HCT116 (cell line): ENCODE data around the gene NHLRC1. TPM values are rescaled to one million over a fixed set of nuclear protein-coding genes. Genes with fewer than 3 reads are reported as not detected.
A peak's percentile ranks its signal among the peaks of the same experiment; 100 is the strongest.

ENCODE experiments used
- ATAC-seq: fragments of 200-7000 bp; cut with Tn5 transposase; 2 replicates; pipeline ENCODE4 v1.9.1; 2020; ENCODE audit warnings: mild to moderate bottlenecking, moderate library complexity
- BruUV-seq: library from RNA; stranded (reverse); fragments of 400-500 nt; replicated peaks from 2 replicates; lab custom pipeline; 2021; lab: Mats Ljungman, UMichigan
- CTCF ChIA-PET: fragments of 300-600 bp; sonication (Branson Sonifier 250); formaldehyde crosslinking; loops from one replicate; lab custom pipeline; 2021; ENCODE audit warnings: antibody characterized with exemption; lab: Charles Lee
- POLR2A ChIA-PET: fragments of 300-600, 350-600 bp; sonication (Branson Sonifier 250); formaldehyde crosslinking; loops from one replicate; lab custom pipeline; 2021; ENCODE audit warnings: antibody characterized with exemption; lab: Charles Lee
- RAD21 ChIA-PET, 2 experiments: fragments of 300-600 bp; sonication (Branson Sonifier 250); formaldehyde crosslinking; loops; one replicate each; lab custom pipeline; 2023; ENCODE audit warnings: low total read pairs in 2 of 2; ENCODE audit not compliant: uncharacterized antibody in 2 of 2, unreplicated experiment in 2 of 2, low non-redundant PET in 1 of 2; lab: Charles Lee
- DNase-seq: peaks from one replicate; pipeline ENCODE4 v3.0.0-alpha.2; 2010; ENCODE audit warnings: low read depth, low spot score
- H2AFZ ChIP-seq: fragments of 200-600 bp; shearing (Covaris generic), sonication (generic); 2 replicates; pipeline ENCODE4 v1.6.1; 2017; ENCODE audit warnings: low read depth, mixed run types, mixed read lengths, antibody characterized with exemption, low read length; ENCODE audit not compliant: poor library complexity, severe bottlenecking
- H3K27ac ChIP-seq: 2 replicates; pipeline ENCODE4 v1.5.1; 2012; ENCODE audit warnings: low read depth, low read length
- H3K27me3 ChIP-seq: fragments of 200-600 bp; sonication (generic); 2 replicates; pipeline ENCODE4 v1.6.1; 2016; ENCODE audit warnings: mixed run types, low read length, mixed read lengths; ENCODE audit not compliant: insufficient read depth
- H3K36me3 ChIP-seq, 2 experiments: fragments of 200-500 bp in 1 of 2; fragments of 200-600 bp in 1 of 2; sonication (Bioruptor generic) in 1 of 2; sonication (generic) in 1 of 2; 2 replicates each; pipeline versions ENCODE4 v1.5.1 to v1.6.1; 2014 to 2016; ENCODE audit warnings: low read length in 2 of 2, inconsistent platforms in 1 of 2, mixed read lengths in 1 of 2, mixed run types in 1 of 2; ENCODE audit not compliant: insufficient read depth in 2 of 2, control insufficient read depth in 1 of 2
- H3K4me1 ChIP-seq, 2 experiments: fragments of 200-600 bp in 1 of 2; sonication (generic) in 1 of 2; 2 replicates each; pipeline versions ENCODE4 v1.5.1 to v1.6.1; 2012 to 2017; ENCODE audit warnings: low read length in 2 of 2, inconsistent platforms in 1 of 2, mild to moderate bottlenecking in 1 of 2, mixed read lengths in 1 of 2, mixed run types in 1 of 2, moderate library complexity in 1 of 2; ENCODE audit not compliant: insufficient read depth in 2 of 2, control insufficient read depth in 1 of 2
- H3K4me2 ChIP-seq: fragments of 200-600 bp; sonication (generic); 2 replicates; pipeline ENCODE4 v1.6.1; 2017; ENCODE audit warnings: mixed run types, low read length, mixed read lengths
- H3K4me3 ChIP-seq, 2 experiments: fragments of 200-600 bp in 1 of 2; sonication (generic) in 1 of 2; replicated peaks in 1 of 2; 2 replicates each; pipeline ENCODE4 v1.5.1; 2011 to 2016; ENCODE audit warnings: low read length in 2 of 2, control low read depth in 1 of 2, low read depth in 1 of 2, mild to moderate bottlenecking in 1 of 2, mixed read lengths in 1 of 2, mixed run types in 1 of 2
- H3K79me2 ChIP-seq: fragments of 200-600 bp; sonication (generic); 2 replicates; pipeline ENCODE4 v1.6.1; 2017; ENCODE audit warnings: mild to moderate bottlenecking, mixed run types, low read length, moderate library complexity, mixed read lengths; ENCODE audit not compliant: insufficient read depth
- H3K9ac ChIP-seq: fragments of 200-600 bp; sonication (generic); 2 replicates; pipeline ENCODE4 v1.6.1; 2016; ENCODE audit warnings: low read length, mixed read lengths
- H3K9me2 ChIP-seq: fragments of 200-600 bp; sonication (generic), shearing (Covaris generic); 2 replicates; pipeline ENCODE4 v1.6.1; 2017; ENCODE audit warnings: mixed run types, mild to moderate bottlenecking, moderate library complexity; ENCODE audit not compliant: insufficient read depth
- H3K9me3 ChIP-seq, 2 experiments: fragments of 200-500 bp in 1 of 2; fragments of 200-600 bp in 1 of 2; sonication (Bioruptor generic) in 1 of 2; sonication (generic) in 1 of 2; 2 replicates each; pipeline ENCODE4 v1.6.1; 2014 to 2017; ENCODE audit warnings: low read length in 2 of 2, mixed read lengths in 2 of 2, inconsistent platforms in 1 of 2, low read depth in 1 of 2, mild to moderate bottlenecking in 1 of 2, mixed run types in 1 of 2, moderate library complexity in 1 of 2; ENCODE audit not compliant: control insufficient read depth in 1 of 2, insufficient read depth in 1 of 2
- H4K20me1 ChIP-seq: fragments of 200-600 bp; sonication (generic), shearing (Covaris generic); 2 replicates; pipeline ENCODE4 v1.6.1; 2017; ENCODE audit warnings: mixed run types, mild to moderate bottlenecking, moderate library complexity; ENCODE audit not compliant: insufficient read depth
- CEBPB ChIP-seq: IDR thresholded peaks from 2 replicates; pipeline ENCODE4 v1.6.1; 2012; ENCODE audit warnings: low read depth
- EZH2 ChIP-seq: fragments of 200-600 bp; sonication (generic); IDR thresholded peaks from 2 replicates; pipeline ENCODE4 v1.6.1; 2017; ENCODE audit warnings: antibody characterized with exemption, mixed run types
- EZH2phosphoT487 ChIP-seq: fragments of 200-600 bp; IDR thresholded peaks from 2 replicates; pipeline ENCODE4 v1.6.1; 2018; ENCODE audit warnings: antibody characterized with exemption, borderline replicate concordance
- FOSL1 ChIP-seq: IDR thresholded peaks from 2 replicates; pipeline ENCODE4 v1.6.1; 2012; ENCODE audit warnings: low read depth
- POLR2A ChIP-seq: IDR thresholded peaks from 2 replicates; pipeline ENCODE4 v1.7.0; 2011; ENCODE audit warnings: borderline replicate concordance; ENCODE audit not compliant: insufficient read depth, insufficient read length; ENCODE audit errors: extremely low read depth
- POLR2AphosphoS5 ChIP-seq: IDR thresholded peaks from 2 replicates; pipeline ENCODE4 v1.6.1; 2011; ENCODE audit warnings: mild to moderate bottlenecking, low read depth, low read length, moderate library complexity
- TCF7L2 ChIP-seq: IDR thresholded peaks from 2 replicates; pipeline ENCODE4 v1.7.0; 2011; ENCODE audit warnings: borderline replicate concordance, inconsistent platforms; ENCODE audit not compliant: insufficient read depth, insufficient read length; ENCODE audit errors: extremely low read depth
- ZFX ChIP-seq: fragments of 450-650 bp; IDR thresholded peaks from 2 replicates; pipeline ENCODE4 v1.6.1; 2017
- intact Hi-C: fragments of 100-400 bp; cut with micrococcal nuclease; formaldehyde crosslinking; loops from 2 replicates; pipeline ENCODE4 v1.10.0; 2022
- total RNA-seq: library from RNA; stranded (reverse); gene quantifications from one replicate; pipeline ENCODE4 v1.2.1, GENCODE V29; 2021; ENCODE audit not compliant: unreplicated experiment
- TF ChIP-seq, protein P1 (sequence below), 3 experiments: fragments of 200-600 bp in 1 of 3; sonication (generic) in 1 of 3; IDR thresholded peaks in 2 of 3; conservative IDR thresholded peaks in 1 of 3; 2 replicates each; pipeline ENCODE4 v1.5.1; 2012 to 2017; ENCODE audit warnings: low read depth in 2 of 3, low read length in 2 of 3, antibody characterized with exemption in 1 of 3, borderline replicate concordance in 1 of 3, control low read depth in 1 of 3, mild to moderate bottlenecking in 1 of 3, mixed read lengths in 1 of 3, mixed run types in 1 of 3, moderate library complexity in 1 of 3; ENCODE audit not compliant: insufficient read depth in 1 of 3

NHLRC1 gene
- total RNA-seq, 1 experiment from 2014 or later, result not detected

- CTCF ChIA-PET, result no interaction called here
- peaks cover 0 to under 1% of the 10 kb centered on the region in 2 experiments; a peak in 1 of 4 replicates for H3K36me3 ChIP-seq
- H3K4me3 ChIP-seq, result no peak overlapping the region
- RAD21 ChIA-PET, result no interaction called here
- H2AFZ ChIP-seq, result no peak overlapping the region
- no peak overlapping the region for H3K27ac ChIP-seq
- no peaks in the 10 kb centered on the region for H3K27me3 ChIP-seq
- DNase-seq (no peak), ATAC-seq (no peak)
- POLR2A ChIA-PET, result no interaction called here
- H3K4me2 ChIP-seq, result no peak overlapping the region
- no TSS peak for BruUV-seq
- TF ChIP-seq FOSL1, result peak; percentile 9; the same call in 1 of the 2 replicates
- TF ChIP-seq POLR2A, result no peak
- no peaks in the 10 kb centered on the region for H3K79me2 ChIP-seq
- H3K4me1 ChIP-seq, result peaks cover 0 to 16% of the 10 kb centered on the region in 2 experiments; a peak in 2 of 4 replicates
- intact Hi-C loops, result no loop called here
- no peak overlapping the region for H3K9ac ChIP-seq
- H3K9me3 ChIP-seq, result no peaks in the 10 kb centered on the region
- no peaks in the 10 kb centered on the region for H4K20me1 ChIP-seq
- H3K9me2 ChIP-seq, result no peaks in the 10 kb centered on the region
Observed at GRCh38 chr6:18147160-18147559, 24.7 kb upstream of the NHLRC1 start.

DNA sequence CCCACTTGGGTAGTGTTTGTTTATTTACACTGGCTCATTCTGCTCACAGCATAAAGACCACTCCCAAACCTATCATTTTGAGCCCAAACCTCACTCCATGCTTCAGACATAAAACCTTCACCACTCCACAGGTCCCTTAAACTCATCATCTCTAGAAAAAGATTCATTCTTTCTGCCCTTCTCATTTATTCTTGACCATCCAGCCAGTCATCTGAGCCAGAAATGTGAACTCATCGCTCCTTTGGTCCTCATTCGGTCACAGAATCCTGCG is 20.0 kb upstream of the NHLRC1 start:
- Histone ChIP-seq H3K79me2 (no peaks in the 10 kb centered on the region), H3K9ac (no peak overlapping the region), H2AFZ (no peak overlapping the region), H3K4me2 (no peak overlapping the region), H3K36me3 (0 out of 4 replicates have a peak, but pooled peaks cover 0 to 2% of the 10 kb centered on the region in 2 experiments), H3K9me2 (no peaks in the 10 kb centered on the region), H3K27ac (no peak overlapping the region), H3K9me3 (no peaks in the 10 kb centered on the region), H4K20me1 (no peaks in the 10 kb centered on the region), H3K4me3 (no peak overlapping the region), H3K4me1 (peaks cover 0 to 6% of the 10 kb centered on the region in 2 experiments; a peak in 1 of 4 replicates), H3K27me3 (no peaks in the 10 kb centered on the region)
- intact Hi-C loops, result no loop called here
- RAD21 ChIA-PET, result no interaction called here
- POLR2A ChIA-PET, result no interaction called here
- no peak for ATAC-seq
- no TSS peak for BruUV-seq
- DNase-seq, result no peak
- TF ChIP-seq EZH2phosphoT487, result no peak
- TF ChIP-seq ZFX, result no peak
- TF ChIP-seq EZH2, result no peak
- TF ChIP-seq, protein P1, sequence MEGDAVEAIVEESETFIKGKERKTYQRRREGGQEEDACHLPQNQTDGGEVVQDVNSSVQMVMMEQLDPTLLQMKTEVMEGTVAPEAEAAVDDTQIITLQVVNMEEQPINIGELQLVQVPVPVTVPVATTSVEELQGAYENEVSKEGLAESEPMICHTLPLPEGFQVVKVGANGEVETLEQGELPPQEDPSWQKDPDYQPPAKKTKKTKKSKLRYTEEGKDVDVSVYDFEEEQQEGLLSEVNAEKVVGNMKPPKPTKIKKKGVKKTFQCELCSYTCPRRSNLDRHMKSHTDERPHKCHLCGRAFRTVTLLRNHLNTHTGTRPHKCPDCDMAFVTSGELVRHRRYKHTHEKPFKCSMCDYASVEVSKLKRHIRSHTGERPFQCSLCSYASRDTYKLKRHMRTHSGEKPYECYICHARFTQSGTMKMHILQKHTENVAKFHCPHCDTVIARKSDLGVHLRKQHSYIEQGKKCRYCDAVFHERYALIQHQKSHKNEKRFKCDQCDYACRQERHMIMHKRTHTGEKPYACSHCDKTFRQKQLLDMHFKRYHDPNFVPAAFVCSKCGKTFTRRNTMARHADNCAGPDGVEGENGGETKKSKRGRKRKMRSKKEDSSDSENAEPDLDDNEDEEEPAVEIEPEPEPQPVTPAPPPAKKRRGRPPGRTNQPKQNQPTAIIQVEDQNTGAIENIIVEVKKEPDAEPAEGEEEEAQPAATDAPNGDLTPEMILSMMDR (IDR thresholded peaks at IDR 0.05 in 2 of 3, conservative IDR thresholded peaks at IDR 0.05 in 1 of 3; ENCODE audit: borderline replicate concordance in 1 of 3, insufficient read depth in 1 of 3, low read depth in 2 of 3, low read length in 2 of 3), result no peak
- no peak for TF ChIP-seq POLR2AphosphoS5
- TF ChIP-seq POLR2A, result no peak
- no peak for TF ChIP-seq CEBPB
- no peak for TF ChIP-seq TCF7L2
- CTCF ChIA-PET, result no interaction called here
